HepG2 (cell line): ENCODE measurements around the gene STUM. TPM values are rescaled to one million over a fixed set of nuclear protein-coding genes. Genes with fewer than 3 reads are reported as not detected.

Source experiments
- ATAC-seq: fragments of 200-7000 bp; cut with Tn5 transposase; 3 replicates; pipeline ENCODE4 v1.9.1; 2020; ENCODE audit warnings: mild to moderate bottlenecking, moderate library complexity
- BruUV-seq: library from RNA; stranded (reverse); fragments of 400-500 nt; replicated peaks from 2 replicates; lab custom pipeline; 2021; lab: Mats Ljungman, UMichigan
- CTCF ChIA-PET: fragments of 300-600 bp; formaldehyde crosslinking; extraction: SDS; loops from one replicate; lab custom pipeline; 2021; ENCODE audit warnings: low total read pairs, inconsistent platforms, low intra/inter-chr PET ratio; lab: Yijun Ruan, JAX
- POLR2A ChIA-PET: fragments of 350-600 bp; sonication (Branson Sonifier 250); formaldehyde crosslinking; loops from one replicate; lab custom pipeline; 2020; ENCODE audit warnings: antibody characterized with exemption, inconsistent platforms; lab: Yijun Ruan, JAX
- DNase-seq: peaks from one replicate; pipeline ENCODE4 v3.0.0-alpha.2; 2015; ENCODE audit warnings: low spot score
- FAIRE-seq: peaks from 3 replicates; lab custom pipeline; 2011; peaks lifted over from hg19 to GRCh38; lab: Jason Lieb, UNC
- H2AFZ ChIP-seq: one replicate; pipeline ENCODE4 v1.6.1; 2011; ENCODE audit warnings: low read length, inconsistent platforms
- H3K27ac ChIP-seq: fragments of 300-600 bp; 3 replicates; pipeline ENCODE4 v1.8.0; 2011; ENCODE audit warnings: mixed run types, mild to moderate bottlenecking, mixed read lengths, low read length, inconsistent platforms; ENCODE audit not compliant: insufficient read depth; ENCODE audit errors: extremely low read length
- H3K27me3 ChIP-seq, 2 experiments: fragments of 200-600 bp in 1 of 2; 2 replicates in 1 of 2; 3 replicates in 1 of 2; pipeline versions ENCODE4 v1.6.0 to v1.8.0; 2011; ENCODE audit warnings: low read length in 2 of 2, mild to moderate bottlenecking in 2 of 2, moderate library complexity in 2 of 2, inconsistent platforms in 1 of 2; ENCODE audit not compliant: insufficient read depth in 2 of 2, control insufficient read depth in 1 of 2
- H3K36me3 ChIP-seq, 2 experiments: fragments of 200-600 bp in 1 of 2; replicated peaks in 1 of 2; 2 replicates in 1 of 2; 3 replicates in 1 of 2; pipeline versions ENCODE4 v1.5.1 to v1.8.0; 2011; ENCODE audit warnings: low read length in 2 of 2, inconsistent platforms in 1 of 2; ENCODE audit not compliant: insufficient read depth in 2 of 2, control insufficient read depth in 1 of 2
- H3K4me1 ChIP-seq: 2 replicates; pipeline ENCODE4 v1.5.1; 2012; ENCODE audit warnings: low read length, inconsistent platforms; ENCODE audit not compliant: insufficient read depth
- H3K4me2 ChIP-seq: 2 replicates; pipeline ENCODE4 v1.6.0; 2011; ENCODE audit warnings: low read depth, low read length, inconsistent platforms
- H3K4me3 ChIP-seq, 3 experiments: fragments of 200-600 bp in 1 of 3; sonication (generic), shearing (Covaris generic) in 1 of 3; replicated peaks in 1 of 3; 2 replicates each; pipeline ENCODE4 v1.5.1; 2011 to 2016; ENCODE audit warnings: low read length in 3 of 3, inconsistent platforms in 2 of 3, low read depth in 2 of 3, mild to moderate bottlenecking in 2 of 3, control low read depth in 1 of 3, mixed read lengths in 1 of 3; ENCODE audit not compliant: insufficient read depth in 1 of 3
- H3K79me2 ChIP-seq: one replicate; pipeline ENCODE4 v1.6.1; 2011; ENCODE audit warnings: low read length, inconsistent platforms; ENCODE audit not compliant: insufficient read depth
- H3K9ac ChIP-seq: 2 replicates; pipeline ENCODE4 v1.6.0; 2011; ENCODE audit warnings: mild to moderate bottlenecking, low read depth, low read length, inconsistent platforms; ENCODE audit not compliant: insufficient read depth
- H3K9me3 ChIP-seq: 2 replicates; pipeline ENCODE4 v1.5.1; 2012; ENCODE audit warnings: mild to moderate bottlenecking, low read length
- H4K20me1 ChIP-seq: 2 replicates; pipeline ENCODE4 v1.6.0; 2011; ENCODE audit warnings: inconsistent platforms, mild to moderate bottlenecking, low read length, moderate library complexity; ENCODE audit not compliant: insufficient read depth
- AKAP8 ChIP-seq: sonication (generic); formaldehyde crosslinking; IDR thresholded peaks from 2 replicates; pipeline ENCODE4 v1.5.1; 2020; ENCODE audit warnings: mild to moderate bottlenecking, missing genetic modification reagents
- DNMT3B ChIP-seq: conservative IDR thresholded peaks from 2 replicates; pipeline ENCODE4 v1.6.1; 2016; ENCODE audit warnings: missing biosample characterization, control low read depth
- ETV6 ChIP-seq: sonication (generic); formaldehyde crosslinking; conservative IDR thresholded peaks from 2 replicates; pipeline ENCODE4 v1.4.0; 2020; ENCODE audit warnings: missing genetic modification reagents
- KDM1A ChIP-seq: IDR thresholded peaks from 2 replicates; pipeline ENCODE4 v1.6.1; 2016; ENCODE audit warnings: missing compliant biosample characterization
- MXD4 ChIP-seq: IDR thresholded peaks from 2 replicates; pipeline ENCODE4 v1.6.1; 2016; ENCODE audit warnings: mild to moderate bottlenecking, missing biosample characterization, missing genetic modification reagents
- PCBP1 ChIP-seq: fragments of 200-400 bp; formaldehyde crosslinking; IDR thresholded peaks from 2 replicates; pipeline ENCODE4 v1.6.1; 2017; ENCODE audit warnings: mild to moderate bottlenecking, low read depth, low read length, borderline replicate concordance
- PHF20 ChIP-seq: sonication (generic); formaldehyde crosslinking; IDR thresholded peaks from 2 replicates; pipeline ENCODE4 v1.5.0; 2020; ENCODE audit warnings: mild to moderate bottlenecking, missing genetic modification reagents
- SETDB1 ChIP-seq: sonication (generic); formaldehyde crosslinking; IDR thresholded peaks from 2 replicates; pipeline ENCODE4 v1.5.1; 2020; ENCODE audit warnings: missing genetic modification reagents, mild to moderate bottlenecking, borderline replicate concordance
- THYN1 ChIP-seq: sonication (generic); formaldehyde crosslinking; IDR thresholded peaks from 2 replicates; pipeline ENCODE4 v1.8.1; 2023; ENCODE audit warnings: low read depth, mild to moderate bottlenecking, moderate library complexity, missing genetic modification reagents, borderline replicate concordance
- TSC22D2 ChIP-seq: sonication (generic); formaldehyde crosslinking; IDR thresholded peaks from 2 replicates; pipeline ENCODE4 v1.5.1; 2020; ENCODE audit warnings: missing genetic modification reagents, mild to moderate bottlenecking, borderline replicate concordance
- ZNF180 ChIP-seq: sonication (generic); formaldehyde crosslinking; IDR thresholded peaks from 2 replicates; pipeline ENCODE4 v1.4.0; 2020; ENCODE audit warnings: low read depth, missing genetic modification reagents, borderline replicate concordance
- ZNF264 ChIP-seq: sonication (generic); formaldehyde crosslinking; IDR thresholded peaks from 2 replicates; pipeline ENCODE4 v1.4.0; 2020; ENCODE audit warnings: missing genetic modification reagents
- ZNF296 ChIP-seq: sonication (generic); formaldehyde crosslinking; conservative IDR thresholded peaks from 2 replicates; pipeline ENCODE4 v1.5.0; 2020; ENCODE audit warnings: mild to moderate bottlenecking, missing genetic modification reagents
- ZNF572 ChIP-seq: sonication (generic); formaldehyde crosslinking; IDR thresholded peaks from 2 replicates; pipeline ENCODE4 v1.5.1; 2020; ENCODE audit warnings: mild to moderate bottlenecking, missing genetic modification reagents
- ZNF720 ChIP-seq: sonication (generic); formaldehyde crosslinking; IDR thresholded peaks from 2 replicates; pipeline ENCODE4 v1.4.0; 2020; ENCODE audit warnings: missing genetic modification reagents
- ZSCAN21 ChIP-seq: sonication (generic); formaldehyde crosslinking; IDR thresholded peaks from 2 replicates; pipeline ENCODE4 v1.8.0; 2022; ENCODE audit warnings: mild to moderate bottlenecking, missing genetic modification reagents, moderate library complexity, borderline replicate concordance
- WGBS: methylation state at CpG from one replicate; pipeline ENCODE4 v1.1.6; 2017; ENCODE audit warnings: low lambda C conversion rate; 5-methylcytosine and 5-hydroxymethylcytosine counted together
- in situ Hi-C: cut with HindIII; loops from 2 replicates; pipeline ENCODE4 v1.10.0; 2017; ENCODE audit warnings: low pct_unique_long_range_greater_than_20kb; ENCODE audit not compliant: extremely low pct_ligation_motif_present
- intact Hi-C: fragments of 100-400 bp; cut with micrococcal nuclease; formaldehyde crosslinking; loops from one replicate; pipeline ENCODE4 v1.10.0; 2022; ENCODE audit not compliant: unreplicated experiment
- polyA plus RNA-seq, 8 experiments: library from polyadenylated mRNA; depleted of rRNA in 3 of 8; stranded (reverse) in 7 of 8; unstranded in 1 of 8; fragments of >200 nt; fragmentation: Illumina TruSeq in 4 of 8; extraction: Trizol in 4 of 8; gene quantifications; 2 replicates each; pipeline versions ENCODE4 v1.2.1 to v1.2.3, GENCODE V29; 2011 to 2016; ENCODE audit warnings: low read depth in 4 of 8, missing spikeins in 1 of 8, mixed read lengths in 1 of 8; ENCODE audit not compliant: insufficient read depth in 1 of 8
- total RNA-seq, 5 experiments: library from RNA; depleted of rRNA; stranded (reverse); fragments of >200 nt; fragmentation: Illumina TruSeq; extraction: Trizol; gene quantifications; 2 replicates each; pipeline ENCODE4 v1.2.3, GENCODE V29; 2016; ENCODE audit warnings: low read depth in 1 of 5
- TF ChIP-seq, protein P1 (sequence below): sonication (generic); formaldehyde crosslinking; IDR thresholded peaks from 2 replicates; pipeline ENCODE4 v1.4.0; 2020; ENCODE audit warnings: missing genetic modification reagents, low read depth, mild to moderate bottlenecking, borderline replicate concordance
- TF ChIP-seq, protein P2 (sequence below): sonication (generic); formaldehyde crosslinking; IDR thresholded peaks from 2 replicates; pipeline ENCODE4 v1.4.0; 2020; ENCODE audit warnings: missing genetic modification reagents
- TF ChIP-seq, protein P3 (sequence below): sonication (generic); formaldehyde crosslinking; IDR thresholded peaks from 2 replicates; pipeline ENCODE4 v1.4.0; 2020; ENCODE audit warnings: mild to moderate bottlenecking, low read depth, missing genetic modification reagents
- TF ChIP-seq, protein P4 (sequence below): sonication (generic); formaldehyde crosslinking; IDR thresholded peaks from 2 replicates; pipeline ENCODE4 v1.5.1; 2020; ENCODE audit warnings: mild to moderate bottlenecking, moderate library complexity, missing genetic modification reagents

The STUM gene
- total and polyA plus RNA-seq, 2 of the 13 experiments (the other 11 are each of a cell fraction or from before 2014, with no cell fraction given) = not detected

DNA sequence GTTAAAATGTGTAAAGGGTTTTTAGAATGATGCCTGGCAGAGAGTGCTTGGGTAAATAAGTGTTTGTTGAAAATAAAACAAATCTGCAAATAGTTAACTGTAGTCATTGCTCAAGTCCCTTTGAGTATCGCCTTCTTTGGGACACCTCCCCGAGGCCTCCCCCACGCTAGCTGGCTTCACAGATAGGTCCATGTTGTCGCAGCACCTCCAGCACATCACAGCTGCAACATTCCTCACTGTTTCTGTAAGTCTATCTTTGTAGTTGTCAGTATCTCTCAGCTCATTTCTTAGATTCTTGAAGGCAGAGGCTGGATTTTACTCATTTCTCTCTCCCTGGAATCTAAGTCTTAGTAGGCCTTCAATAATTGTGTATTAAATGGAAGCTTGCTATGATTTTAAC lies 1.6 kb upstream of the STUM start:
- H3K27me3 ChIP-seq = peaks cover 7 to 39% of the 10 kb centered on the region in 2 experiments
- no peaks in the 10 kb centered on the region for H4K20me1 ChIP-seq
- FAIRE-seq = no peak
- H3K9me3 ChIP-seq = no peaks in the 10 kb centered on the region
- no peaks in the 10 kb centered on the region for H3K79me2 ChIP-seq
- no peak for DNase-seq
- peaks cover 40% of the 10 kb centered on the region for H3K4me1 ChIP-seq
- no peak overlapping the region for H2AFZ ChIP-seq
- H3K36me3 ChIP-seq = no peaks in the 10 kb centered on the region
- WGBS = 11% methylated on average over 4 of the region's 4 CpGs
- no peak overlapping the region for H3K4me2 ChIP-seq
- ChIA-PET POLR2A (no interaction called here), CTCF (interaction anchor here (1.3 kb wide), 1 partner anchor 62 kb away, joined by 7 read pairs; no protein-coding TSS in a partner anchor)
- TF ChIP-seq KDM1A = no peak
- no peak for TF ChIP-seq ZNF264 (CRISPR knock-in tag)
- TF ChIP-seq, protein P1, sequence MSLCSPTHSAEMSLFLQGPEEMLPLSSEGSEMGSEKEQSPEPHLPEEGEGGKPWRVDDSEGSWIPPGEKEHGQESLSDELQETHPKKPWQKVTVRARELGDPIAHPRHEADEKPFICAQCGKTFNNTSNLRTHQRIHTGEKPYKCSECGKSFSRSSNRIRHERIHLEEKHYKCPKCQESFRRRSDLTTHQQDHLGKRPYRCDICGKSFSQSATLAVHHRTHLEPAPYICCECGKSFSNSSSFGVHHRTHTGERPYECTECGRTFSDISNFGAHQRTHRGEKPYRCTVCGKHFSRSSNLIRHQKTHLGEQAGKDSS (CRISPR knock-in tag) = no peak
- TF ChIP-seq SETDB1 (CRISPR knock-in tag) = no peak
- TF ChIP-seq, protein P2, sequence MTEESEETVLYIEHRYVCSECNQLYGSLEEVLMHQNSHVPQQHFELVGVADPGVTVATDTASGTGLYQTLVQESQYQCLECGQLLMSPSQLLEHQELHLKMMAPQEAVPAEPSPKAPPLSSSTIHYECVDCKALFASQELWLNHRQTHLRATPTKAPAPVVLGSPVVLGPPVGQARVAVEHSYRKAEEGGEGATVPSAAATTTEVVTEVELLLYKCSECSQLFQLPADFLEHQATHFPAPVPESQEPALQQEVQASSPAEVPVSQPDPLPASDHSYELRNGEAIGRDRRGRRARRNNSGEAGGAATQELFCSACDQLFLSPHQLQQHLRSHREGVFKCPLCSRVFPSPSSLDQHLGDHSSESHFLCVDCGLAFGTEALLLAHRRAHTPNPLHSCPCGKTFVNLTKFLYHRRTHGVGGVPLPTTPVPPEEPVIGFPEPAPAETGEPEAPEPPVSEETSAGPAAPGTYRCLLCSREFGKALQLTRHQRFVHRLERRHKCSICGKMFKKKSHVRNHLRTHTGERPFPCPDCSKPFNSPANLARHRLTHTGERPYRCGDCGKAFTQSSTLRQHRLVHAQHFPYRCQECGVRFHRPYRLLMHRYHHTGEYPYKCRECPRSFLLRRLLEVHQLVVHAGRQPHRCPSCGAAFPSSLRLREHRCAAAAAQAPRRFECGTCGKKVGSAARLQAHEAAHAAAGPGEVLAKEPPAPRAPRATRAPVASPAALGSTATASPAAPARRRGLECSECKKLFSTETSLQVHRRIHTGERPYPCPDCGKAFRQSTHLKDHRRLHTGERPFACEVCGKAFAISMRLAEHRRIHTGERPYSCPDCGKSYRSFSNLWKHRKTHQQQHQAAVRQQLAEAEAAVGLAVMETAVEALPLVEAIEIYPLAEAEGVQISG (CRISPR knock-in tag) = no peak
- TF ChIP-seq THYN1 (CRISPR knock-in tag) = no peak
- TF ChIP-seq ETV6 (CRISPR knock-in tag) = no peak
- no peak for TF ChIP-seq ZNF720
- no peak for TF ChIP-seq AKAP8 (CRISPR knock-in tag)
- TF ChIP-seq ZSCAN21 (CRISPR knock-in tag) = no peak
- no peak for TF ChIP-seq ZNF296
- TF ChIP-seq ZNF180 (CRISPR knock-in tag) = no peak
- TF ChIP-seq PCBP1 = no peak
- TF ChIP-seq TSC22D2 (CRISPR knock-in tag) = no peak
- TF ChIP-seq PHF20 (CRISPR knock-in tag) = no peak
- TF ChIP-seq DNMT3B (CRISPR knock-in tag) = no peak
- TF ChIP-seq, protein P3, sequence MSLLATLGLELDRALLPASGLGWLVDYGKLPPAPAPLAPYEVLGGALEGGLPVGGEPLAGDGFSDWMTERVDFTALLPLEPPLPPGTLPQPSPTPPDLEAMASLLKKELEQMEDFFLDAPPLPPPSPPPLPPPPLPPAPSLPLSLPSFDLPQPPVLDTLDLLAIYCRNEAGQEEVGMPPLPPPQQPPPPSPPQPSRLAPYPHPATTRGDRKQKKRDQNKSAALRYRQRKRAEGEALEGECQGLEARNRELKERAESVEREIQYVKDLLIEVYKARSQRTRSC = no peak
- TF ChIP-seq ZNF572 (CRISPR knock-in tag) = no peak
- TF ChIP-seq MXD4 (CRISPR knock-in tag) = no peak
- TF ChIP-seq, protein P4, sequence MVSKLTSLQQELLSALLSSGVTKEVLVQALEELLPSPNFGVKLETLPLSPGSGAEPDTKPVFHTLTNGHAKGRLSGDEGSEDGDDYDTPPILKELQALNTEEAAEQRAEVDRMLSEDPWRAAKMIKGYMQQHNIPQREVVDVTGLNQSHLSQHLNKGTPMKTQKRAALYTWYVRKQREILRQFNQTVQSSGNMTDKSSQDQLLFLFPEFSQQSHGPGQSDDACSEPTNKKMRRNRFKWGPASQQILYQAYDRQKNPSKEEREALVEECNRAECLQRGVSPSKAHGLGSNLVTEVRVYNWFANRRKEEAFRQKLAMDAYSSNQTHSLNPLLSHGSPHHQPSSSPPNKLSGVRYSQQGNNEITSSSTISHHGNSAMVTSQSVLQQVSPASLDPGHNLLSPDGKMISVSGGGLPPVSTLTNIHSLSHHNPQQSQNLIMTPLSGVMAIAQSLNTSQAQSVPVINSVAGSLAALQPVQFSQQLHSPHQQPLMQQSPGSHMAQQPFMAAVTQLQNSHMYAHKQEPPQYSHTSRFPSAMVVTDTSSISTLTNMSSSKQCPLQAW = no peak
- in situ Hi-C loops = loop anchor here (10.0 kb wide), 2 partner anchors 62 to 122 kb away; no protein-coding TSS in a partner anchor
- intact Hi-C loops = loop anchor here (1.0 to 10.0 kb wide), 4 partner anchors 21 to 282 kb away; no protein-coding TSS in a partner anchor
- no peak overlapping the region for H3K27ac ChIP-seq
- ATAC-seq = no peak
- no peak overlapping the region for H3K9ac ChIP-seq
- H3K4me3 ChIP-seq = no peak overlapping the region
- no TSS peak for BruUV-seq
